GM18519 (cell line): Measurements from ENCODE around the gene ARHGAP8.
"Not testable (repeated sequence)": the region's sequence is repeated elsewhere in the genome, so short reads cannot be mapped to it uniquely, and the experiment has no call there.

Source experiments
- ATAC-seq: cut with Tn5 transposase; IDR thresholded peaks from one replicate; pipeline ENCODE4 v1.9.1; 2021; ENCODE audit warnings: mild to moderate bottlenecking, moderate library complexity; ENCODE audit not compliant: unreplicated experiment, low FRiP score

The ARHGAP8 gene

DNA sequence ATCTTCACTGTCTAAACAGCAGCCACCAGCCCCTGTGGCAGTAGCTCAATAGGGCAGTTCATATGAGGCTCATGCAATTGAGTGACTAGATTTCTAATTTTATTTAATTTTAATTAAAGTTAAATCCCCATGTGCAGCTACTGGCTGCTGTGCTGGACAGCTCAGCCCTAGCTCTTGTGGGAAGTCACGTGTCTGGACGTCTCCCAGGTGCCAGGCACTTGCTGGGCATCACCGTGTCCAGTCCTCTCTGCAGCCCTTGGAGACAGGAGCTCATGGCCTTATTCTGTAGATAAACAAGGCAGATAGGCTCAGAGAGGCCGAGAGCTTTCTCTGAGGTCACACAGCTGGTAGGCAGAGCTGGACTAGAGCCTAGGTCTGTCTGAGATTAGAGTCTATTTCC lies 95.0 kb downstream of the ARHGAP8 start:
- no peak for ATAC-seq

- no peak for ATAC-seq
These were observed 95.5 kb downstream of the ARHGAP8 start for GRCh38 chr22:44847892-44848291.

GRCh38 chr22:44848296-44848741 lies 95.9 kb downstream of the ARHGAP8 start:
- ATAC-seq, result no peak

GRCh38 chr22:44848791-44849420 lies 96.5 kb downstream of the ARHGAP8 start:
- ATAC-seq, result no peak

- ATAC-seq, result no peak
These were observed 98.6 kb downstream of the ARHGAP8 start for GRCh38 chr22:44850946-44851345.

GRCh38 chr22:44854641-44855040 lies 102.3 kb downstream of the ARHGAP8 start:
- ATAC-seq, result not testable (repeated sequence)

DNA sequence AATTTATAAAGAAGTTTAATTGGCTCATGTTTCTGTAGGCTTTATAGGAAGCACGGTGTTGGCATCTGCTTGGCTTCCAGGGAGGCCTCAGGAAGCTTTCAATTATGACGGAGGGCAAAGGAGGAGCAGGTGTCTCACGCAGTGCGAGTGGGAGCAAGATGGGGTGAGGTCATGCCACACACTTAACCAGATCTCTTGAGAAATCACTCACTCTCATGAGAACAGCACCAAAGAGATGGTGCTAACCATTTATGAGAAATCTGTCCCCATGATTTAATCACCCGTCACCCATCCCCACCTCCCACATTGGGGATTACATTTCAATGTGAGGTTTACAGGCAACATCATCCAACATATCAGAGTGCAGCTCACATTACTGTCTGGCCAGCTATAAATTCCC lies 103.5 kb downstream of the ARHGAP8 start:
- no peak for ATAC-seq

- not testable (repeated sequence) for ATAC-seq
These were observed 106.4 kb downstream of the ARHGAP8 start for GRCh38 chr22:44858819-44859218.

GRCh38 chr22:44859641-44860040 lies 107.3 kb downstream of the ARHGAP8 start:
- no peak for ATAC-seq

DNA sequence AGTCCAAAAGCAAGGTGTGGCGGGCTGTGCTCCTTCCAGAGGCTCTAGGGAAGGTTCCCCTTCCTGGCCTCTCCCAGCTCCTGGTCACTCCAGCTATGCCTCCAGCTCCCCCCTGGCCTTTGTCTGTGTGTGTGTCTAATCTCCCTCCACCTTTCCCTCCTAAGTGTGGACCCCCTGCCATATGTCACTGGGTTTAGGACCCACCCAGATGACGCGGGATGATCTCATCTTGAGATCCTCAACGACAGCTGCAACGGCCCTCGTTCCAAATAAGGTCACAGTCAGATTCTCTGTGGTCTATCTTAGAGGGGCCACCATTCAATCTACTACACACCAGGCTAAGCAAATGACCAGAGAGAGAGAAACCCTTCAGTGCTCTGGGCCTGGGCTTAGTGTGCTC lies 107.9 kb downstream of the ARHGAP8 start:
- ATAC-seq, result no peak

- ATAC-seq, result no peak
These were observed 108.9 kb downstream of the ARHGAP8 start for GRCh38 chr22:44861245-44861644.

DNA sequence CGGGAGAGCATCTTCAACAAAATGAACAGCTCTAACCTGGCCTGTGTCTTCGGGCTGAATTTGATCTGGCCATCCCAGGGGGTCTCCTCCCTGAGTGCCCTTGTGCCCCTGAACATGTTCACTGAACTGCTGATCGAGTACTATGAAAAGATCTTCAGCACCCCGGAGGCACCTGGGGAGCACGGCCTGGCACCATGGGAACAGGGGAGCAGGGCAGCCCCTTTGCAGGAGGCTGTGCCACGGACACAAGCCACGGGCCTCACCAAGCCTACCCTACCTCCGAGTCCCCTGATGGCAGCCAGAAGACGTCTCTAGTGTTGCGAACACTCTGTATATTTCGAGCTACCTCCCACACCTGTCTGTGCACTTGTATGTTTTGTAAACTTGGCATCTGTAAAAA lies 109.9 kb downstream of the ARHGAP8 start:
- ATAC-seq, result no peak

DNA sequence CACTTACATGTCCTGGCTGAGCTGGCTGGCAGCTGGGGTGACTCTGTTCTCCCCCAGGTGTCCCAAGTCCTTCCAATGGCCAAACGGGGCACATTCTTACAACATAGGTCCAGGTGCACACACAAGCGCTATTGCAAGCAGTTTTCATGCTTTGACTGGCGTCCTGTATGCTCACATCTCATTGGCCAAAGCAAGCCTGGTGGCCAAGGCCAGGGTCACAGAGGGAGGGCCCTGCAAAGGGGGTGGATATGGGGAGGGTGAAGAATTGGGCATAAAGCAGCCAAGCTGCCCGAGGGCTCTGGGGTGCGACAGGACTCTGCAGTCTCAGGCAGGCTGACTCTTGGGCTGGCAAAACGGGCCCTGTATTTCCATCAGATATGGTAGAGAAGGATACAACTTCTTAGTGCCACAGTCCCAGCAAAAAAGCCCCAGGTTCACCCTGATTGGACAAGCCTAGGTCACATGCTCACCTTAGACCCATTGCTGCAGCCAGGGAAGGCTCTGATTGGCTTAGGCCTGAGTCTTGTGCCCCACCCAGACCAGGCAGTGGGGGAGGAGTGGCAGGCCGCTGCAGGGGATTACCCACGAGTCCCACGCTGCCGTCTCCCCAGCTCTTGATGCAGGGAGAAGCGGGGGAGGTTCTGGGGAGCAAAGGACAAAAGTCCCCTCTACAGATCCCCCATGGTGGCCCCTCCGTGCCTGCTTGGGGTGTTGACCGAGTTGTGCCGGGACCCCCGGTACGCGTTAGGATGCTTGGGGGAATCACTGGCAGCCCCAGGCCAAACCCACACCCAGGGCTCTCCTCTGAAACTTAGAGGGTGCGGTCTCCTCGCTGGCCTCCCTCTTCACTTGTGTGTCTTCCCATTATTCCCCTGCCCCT lies 110.8 kb downstream of the ARHGAP8 start:
- no peak for ATAC-seq

GRCh38 chr22:44865193-44866057 lies 113.0 kb downstream of the ARHGAP8 start:
- ATAC-seq, result no peak

DNA sequence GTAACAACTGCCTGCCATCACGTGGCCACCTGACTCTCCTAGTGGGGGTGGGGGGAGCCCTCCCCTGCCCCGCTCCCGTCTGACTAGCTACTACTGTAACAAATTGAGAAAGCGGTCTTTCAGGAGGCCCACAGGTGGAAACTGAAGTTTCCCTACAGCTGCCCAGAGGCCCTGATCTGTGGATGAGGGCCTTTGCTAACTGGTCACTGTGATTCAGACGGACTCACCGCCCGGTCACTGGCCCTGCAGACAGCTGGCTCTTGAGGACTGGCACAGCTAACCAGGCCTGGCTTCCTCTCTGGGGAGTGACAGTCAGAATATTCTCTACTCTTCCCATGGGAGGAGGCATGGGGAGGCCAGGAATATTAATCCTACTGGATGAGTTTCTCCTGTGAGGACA lies 116.8 kb downstream of the ARHGAP8 start:
- ATAC-seq, result no peak

DNA sequence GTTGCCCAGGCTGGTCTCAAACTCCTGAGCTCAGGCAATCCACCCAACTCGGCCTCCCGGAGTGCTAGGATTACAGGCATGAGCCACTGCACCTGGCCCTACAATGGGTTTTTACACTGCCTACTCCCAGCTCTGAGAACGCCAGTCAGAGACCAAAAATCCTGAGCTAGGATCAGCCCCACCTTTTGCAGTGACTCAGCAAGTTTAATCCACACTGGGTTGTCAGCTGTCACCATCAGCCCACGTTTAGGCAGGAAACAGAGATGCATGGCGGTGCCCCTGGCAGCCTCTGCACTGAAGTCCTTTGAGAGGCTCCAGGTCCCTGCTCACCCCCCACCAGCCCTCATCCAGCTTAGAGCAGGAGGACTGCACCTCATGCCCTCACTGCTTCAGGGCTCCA lies 117.6 kb downstream of the ARHGAP8 start:
- no peak for ATAC-seq

DNA sequence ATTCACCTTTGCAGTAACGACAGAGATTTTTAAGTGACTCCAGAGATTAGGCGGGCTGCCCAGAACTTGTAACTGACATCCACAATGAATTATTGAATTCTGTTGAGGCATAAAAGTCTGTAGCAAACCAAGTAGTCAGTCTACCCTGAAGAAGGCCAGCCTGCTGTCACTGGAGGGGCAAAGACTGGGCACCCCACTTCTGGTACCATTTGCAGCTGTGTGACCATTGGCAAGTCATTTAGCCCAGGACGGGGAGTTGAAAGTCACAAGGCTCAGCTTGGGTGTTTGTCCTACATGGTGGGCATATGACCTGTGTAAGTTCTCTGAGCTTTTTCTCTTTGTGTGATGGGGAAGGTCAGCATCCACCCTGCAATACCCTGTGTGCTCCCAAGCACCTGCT lies 119.4 kb downstream of the ARHGAP8 start:
- no peak for ATAC-seq

DNA sequence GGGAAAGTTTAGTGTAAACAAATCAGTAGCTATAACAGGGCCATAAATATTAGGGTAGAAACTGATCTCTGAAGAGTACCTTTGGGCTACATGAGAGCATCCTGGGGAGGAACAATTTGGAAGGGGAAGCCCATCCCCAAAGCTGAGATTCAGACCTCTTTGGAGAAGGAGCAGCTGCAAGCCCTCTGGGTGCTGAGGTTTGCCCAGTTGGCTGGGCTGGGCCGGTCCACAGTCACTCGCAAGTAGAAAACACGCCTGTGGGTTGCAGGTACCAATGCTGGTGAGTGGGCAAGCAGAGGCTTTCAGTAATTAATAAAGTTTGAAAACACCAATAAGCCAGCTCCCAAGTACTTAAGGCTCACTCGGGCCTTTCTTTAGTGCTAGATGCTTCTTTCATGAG lies 124.5 kb downstream of the ARHGAP8 start:
- ATAC-seq, result no peak

GRCh38 chr22:44878483-44879300 lies 126.3 kb downstream of the ARHGAP8 start:
- ATAC-seq, result no peak

DNA sequence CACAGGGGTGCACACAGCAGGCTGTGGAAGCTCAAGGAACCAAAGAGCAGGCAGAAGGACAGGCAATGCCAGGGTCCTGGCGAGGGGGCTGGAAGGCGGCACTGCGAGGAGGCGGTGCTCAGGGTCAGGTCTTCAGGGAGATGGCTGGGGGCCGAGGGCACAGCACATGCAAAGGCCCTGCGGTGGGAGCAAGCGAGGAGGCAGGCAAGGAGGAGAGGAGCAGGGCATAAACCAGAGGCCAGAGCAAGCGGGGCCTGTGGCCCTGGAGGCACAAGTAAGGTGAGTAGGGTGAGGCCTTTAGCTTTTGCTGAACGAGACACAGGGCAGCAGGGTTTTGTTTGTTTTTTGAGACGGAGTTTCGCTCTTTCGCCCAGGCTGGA lies 126.9 kb downstream of the ARHGAP8 start:
- ATAC-seq, result no peak
